PC-3 (cell line): Measurements from ENCODE around the gene TTYH2. TPM values are rescaled to one million over a fixed set of nuclear protein-coding genes. Genes with fewer than 3 reads are reported as not detected.
A peak's percentile ranks its signal among the peaks of the same experiment; 100 is the strongest.

Source experiments
- ATAC-seq: fragments of 200-7000 bp; cut with Tn5 transposase; 2 replicates; pipeline ENCODE4 v1.9.1; 2020; ENCODE audit warnings: mild to moderate bottlenecking, moderate library complexity
- BruUV-seq: library from RNA; stranded (reverse); fragments of 400-500 nt; replicated peaks from 2 replicates; lab custom pipeline; 2021; lab: Mats Ljungman, UMichigan
- CTCF ChIA-PET: fragments of 300-600 bp; sonication (Branson Sonifier 250); formaldehyde crosslinking; loops from one replicate; lab custom pipeline; 2022; ENCODE audit warnings: antibody characterized with exemption; lab: Charles Lee
- POLR2A ChIA-PET: fragments of 300-600 bp; sonication (Branson Sonifier 250); formaldehyde crosslinking; loops from one replicate; lab custom pipeline; 2022; ENCODE audit warnings: antibody characterized with exemption; ENCODE audit not compliant: unreplicated experiment; lab: Charles Lee
- DNase-seq: peaks from one replicate; pipeline ENCODE4 v3.0.0-alpha.2; 2015
- H2AFZ ChIP-seq: fragments of 300-600 bp; sonication (generic); 2 replicates; pipeline ENCODE4 v1.6.0; 2016; ENCODE audit warnings: antibody characterized with exemption, low read length
- H3F3A ChIP-seq: fragments of 300-600 bp; sonication (generic); one replicate; pipeline ENCODE4 v1.6.0; 2017; ENCODE audit warnings: antibody characterized with exemption, low read length, control low read depth, mild to moderate bottlenecking; ENCODE audit not compliant: unreplicated experiment
- H3K27ac ChIP-seq: fragments of 300-600 bp; sonication (generic); 2 replicates; pipeline ENCODE4 v1.5.1; 2016; ENCODE audit warnings: mild to moderate bottlenecking, low read length
- H3K27me3 ChIP-seq: fragments of 300-600 bp; sonication (generic); 2 replicates; pipeline ENCODE4 v1.6.1; 2016; ENCODE audit warnings: low read length, mixed read lengths
- H3K36me3 ChIP-seq: fragments of 300-600 bp; sonication (generic); 2 replicates; pipeline ENCODE4 v1.6.1; 2016; ENCODE audit warnings: low read depth, mixed run types, low read length, mixed read lengths
- H3K4me1 ChIP-seq: fragments of 300-600 bp; sonication (generic); 2 replicates; pipeline ENCODE4 v1.5.1; 2016; ENCODE audit warnings: low read length; ENCODE audit not compliant: insufficient read depth
- H3K4me2 ChIP-seq: fragments of 300-600 bp; sonication (generic); 2 replicates; pipeline ENCODE4 v1.6.0; 2016; ENCODE audit warnings: low read length
- H3K4me3 ChIP-seq: fragments of 300-600 bp; sonication (generic); 2 replicates; pipeline ENCODE4 v1.5.1; 2016; ENCODE audit warnings: mild to moderate bottlenecking, low read length, mixed read lengths
- H3K79me2 ChIP-seq: fragments of 300-600 bp; sonication (generic); 2 replicates; pipeline ENCODE4 v1.6.1; 2017; ENCODE audit warnings: low read length, mixed read lengths
- H3K9ac ChIP-seq: fragments of 300-600 bp; sonication (generic); 2 replicates; pipeline ENCODE4 v1.6.0; 2016; ENCODE audit warnings: mild to moderate bottlenecking, low read length
- H3K9me2 ChIP-seq: fragments of 300-600 bp; sonication (generic); replicated peaks from 2 replicates; pipeline ENCODE4 v1.6.1; 2016; ENCODE audit warnings: mixed run types, low read length, mixed read lengths
- H3K9me3 ChIP-seq: fragments of 300-600 bp; sonication (generic); 2 replicates; pipeline ENCODE4 v1.6.1; 2016; ENCODE audit warnings: low read length, mixed read lengths
- H4K20me1 ChIP-seq: fragments of 300-600 bp; sonication (generic); 2 replicates; pipeline ENCODE4 v1.6.1; 2016; ENCODE audit warnings: low read length, mixed read lengths
- EZH2 ChIP-seq: fragments of 300-600 bp; sonication (generic); IDR thresholded peaks from one replicate; pipeline ENCODE4 v1.6.1; 2017; ENCODE audit warnings: antibody characterized with exemption, mild to moderate bottlenecking, low read length; ENCODE audit not compliant: unreplicated experiment
- EZH2phosphoT487 ChIP-seq: fragments of 300-600 bp; sonication (generic); IDR thresholded peaks from 2 replicates; pipeline ENCODE4 v1.6.1; 2018; ENCODE audit warnings: mild to moderate bottlenecking, antibody characterized with exemption, low read length, borderline replicate concordance
- intact Hi-C: fragments of 100-400 bp; cut with micrococcal nuclease; formaldehyde crosslinking; loops from 2 replicates; pipeline ENCODE4 v1.9.0; 2023
- total RNA-seq: library from RNA; depleted of rRNA; stranded (reverse); fragments of >200 nt; gene quantifications from 2 replicates; pipeline ENCODE4 v1.2.3, GENCODE V29; 2014
- TF ChIP-seq, protein P1 (sequence below): fragments of 300-600 bp; sonication (generic); conservative IDR thresholded peaks from 2 replicates; pipeline ENCODE4 v1.5.1; 2017; ENCODE audit warnings: antibody characterized with exemption, low read depth, mild to moderate bottlenecking, low read length

Gene TTYH2
- total RNA-seq, 1 experiment from 2014 or later, result 17.6 TPM

DNA sequence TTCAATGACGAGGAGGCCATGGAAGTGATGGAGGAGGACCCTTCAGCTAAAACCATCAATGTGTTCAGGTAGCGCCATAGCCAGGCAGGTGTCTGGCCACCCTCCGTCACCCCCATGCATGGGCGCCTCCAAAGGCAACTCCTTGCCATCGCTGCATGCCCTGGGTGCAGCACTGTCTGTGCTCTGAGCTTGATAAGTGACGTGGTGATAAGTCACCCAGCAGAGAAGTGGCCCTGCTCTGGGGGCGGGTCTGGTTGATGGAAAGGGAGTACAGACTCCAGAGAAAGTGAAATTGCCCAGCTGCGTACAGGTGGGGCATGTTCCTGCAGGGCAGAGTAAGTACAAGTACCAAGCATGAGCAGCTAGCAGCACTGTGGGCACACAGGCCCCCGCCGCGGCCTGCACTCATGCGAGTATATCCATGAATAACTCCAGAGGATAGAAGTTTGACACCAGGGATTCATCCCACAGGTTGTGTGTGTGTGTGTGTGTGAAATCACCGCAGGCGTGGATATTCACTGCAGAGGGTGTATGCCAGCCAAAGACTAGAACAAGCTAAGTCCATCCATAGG, 73.7 kb downstream of the TTYH2 start:
- H3K4me3 ChIP-seq, result no peak overlapping the region
- H3K9ac ChIP-seq, result no peak overlapping the region
- H4K20me1 ChIP-seq, result no peaks in the 10 kb centered on the region
- no peaks in the 10 kb centered on the region for H3K79me2 ChIP-seq
- TF ChIP-seq EZH2phosphoT487, result no peak
- TF ChIP-seq, protein P1, sequence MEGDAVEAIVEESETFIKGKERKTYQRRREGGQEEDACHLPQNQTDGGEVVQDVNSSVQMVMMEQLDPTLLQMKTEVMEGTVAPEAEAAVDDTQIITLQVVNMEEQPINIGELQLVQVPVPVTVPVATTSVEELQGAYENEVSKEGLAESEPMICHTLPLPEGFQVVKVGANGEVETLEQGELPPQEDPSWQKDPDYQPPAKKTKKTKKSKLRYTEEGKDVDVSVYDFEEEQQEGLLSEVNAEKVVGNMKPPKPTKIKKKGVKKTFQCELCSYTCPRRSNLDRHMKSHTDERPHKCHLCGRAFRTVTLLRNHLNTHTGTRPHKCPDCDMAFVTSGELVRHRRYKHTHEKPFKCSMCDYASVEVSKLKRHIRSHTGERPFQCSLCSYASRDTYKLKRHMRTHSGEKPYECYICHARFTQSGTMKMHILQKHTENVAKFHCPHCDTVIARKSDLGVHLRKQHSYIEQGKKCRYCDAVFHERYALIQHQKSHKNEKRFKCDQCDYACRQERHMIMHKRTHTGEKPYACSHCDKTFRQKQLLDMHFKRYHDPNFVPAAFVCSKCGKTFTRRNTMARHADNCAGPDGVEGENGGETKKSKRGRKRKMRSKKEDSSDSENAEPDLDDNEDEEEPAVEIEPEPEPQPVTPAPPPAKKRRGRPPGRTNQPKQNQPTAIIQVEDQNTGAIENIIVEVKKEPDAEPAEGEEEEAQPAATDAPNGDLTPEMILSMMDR, result no peak
- TF ChIP-seq EZH2, result no peak
- H3K4me1 ChIP-seq, result peaks cover 16% of the 10 kb centered on the region
- POLR2A ChIA-PET, result no interaction called here
- H3K36me3 ChIP-seq, result no peaks in the 10 kb centered on the region
- H3F3A ChIP-seq, result no peaks in the 10 kb centered on the region
- H3K9me2 ChIP-seq, result no peaks in the 10 kb centered on the region
- no peaks in the 10 kb centered on the region for H3K27me3 ChIP-seq
- BruUV-seq, result no TSS peak
- H3K4me2 ChIP-seq, result no peak overlapping the region
- H3K9me3 ChIP-seq, result no peaks in the 10 kb centered on the region
- CTCF ChIA-PET, result no interaction called here
- no peak overlapping the region for H2AFZ ChIP-seq
- intact Hi-C loops, result no loop called here
- DNase-seq (no peak), ATAC-seq (no peak)
- H3K27ac ChIP-seq, result no peak overlapping the region

DNA sequence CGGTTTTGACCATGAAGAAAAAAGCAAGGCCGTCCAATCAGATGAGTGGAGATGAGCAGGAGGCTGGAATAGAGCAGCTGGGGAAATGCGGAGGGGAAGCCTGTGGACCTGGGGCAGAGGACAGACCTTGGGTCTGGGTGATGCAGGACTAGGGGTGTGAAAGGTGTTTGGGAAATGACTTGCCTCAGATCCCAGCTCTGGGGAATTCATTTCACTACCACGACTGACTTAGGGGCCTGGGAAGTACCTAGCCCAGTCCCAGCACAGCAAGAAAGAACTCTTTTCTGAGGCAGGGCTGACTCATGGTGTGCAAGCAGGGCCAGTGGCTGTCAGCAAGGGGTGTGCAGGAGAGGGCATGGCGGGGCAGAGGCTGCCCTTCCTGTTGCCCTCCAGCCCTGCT, 75.4 kb downstream of the TTYH2 start:
- H4K20me1 ChIP-seq, result no peaks in the 10 kb centered on the region
- no peaks in the 10 kb centered on the region for H3F3A ChIP-seq
- peak; percentile 46 for DNase-seq
- BruUV-seq, result no TSS peak
- no peaks in the 10 kb centered on the region for H3K36me3 ChIP-seq
- peak; percentile 86 for ATAC-seq
- H3K9me3 ChIP-seq, result no peaks in the 10 kb centered on the region
- ChIA-PET POLR2A (no interaction called here), CTCF (interaction anchor here (0.7 kb wide), 1 partner anchor 59 kb away, joined by 4 read pairs; no protein-coding TSS in a partner anchor)
- H3K27me3 ChIP-seq, result no peaks in the 10 kb centered on the region
- H3K4me3 ChIP-seq, result no peak overlapping the region
- no peak overlapping the region for H2AFZ ChIP-seq
- H3K27ac ChIP-seq, result no peak overlapping the region
- H3K79me2 ChIP-seq, result no peaks in the 10 kb centered on the region
- H3K9ac ChIP-seq, result no peak overlapping the region
- 0 out of 2 replicates have a peak, but pooled peaks cover 4% of the 10 kb centered on the region for H3K4me1 ChIP-seq
- H3K9me2 ChIP-seq, result no peaks in the 10 kb centered on the region
- TF ChIP-seq EZH2, result no peak
- no peak for TF ChIP-seq EZH2phosphoT487
- TF ChIP-seq, protein P1, result no peak
- no peak overlapping the region for H3K4me2 ChIP-seq
- intact Hi-C loops, result no loop called here

DNA sequence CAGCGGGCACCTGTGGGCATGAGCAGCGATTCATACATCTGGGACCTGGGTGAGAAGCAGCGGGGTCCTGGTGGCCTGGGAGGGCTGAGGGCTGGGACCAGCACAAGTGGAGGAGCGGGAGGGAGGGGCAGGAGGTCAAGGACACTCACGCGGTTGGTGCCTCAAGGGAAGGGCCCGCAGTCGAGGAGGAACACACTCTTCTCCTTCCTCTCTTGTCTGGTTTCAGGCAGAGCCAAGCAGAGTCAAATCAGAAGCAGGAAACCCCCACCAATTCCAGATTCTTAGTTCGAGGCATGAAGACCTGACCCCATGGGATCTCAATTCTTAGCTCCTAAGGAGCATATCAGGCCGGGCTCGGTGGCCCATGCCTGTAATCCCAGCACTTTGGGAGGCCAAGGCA, 76.3 kb downstream of the TTYH2 start:
- Histone ChIP-seq H3K4me2 (no peak overlapping the region), H3K79me2 (no peaks in the 10 kb centered on the region), H3K27ac (no peak overlapping the region), H4K20me1 (no peaks in the 10 kb centered on the region), H3K9me2 (no peaks in the 10 kb centered on the region), H3K4me3 (no peak overlapping the region), H3K9ac (no peak overlapping the region), H3K4me1 (0 out of 2 replicates have a peak, but pooled peaks cover 4% of the 10 kb centered on the region), H2AFZ (no peak overlapping the region), H3F3A (no peaks in the 10 kb centered on the region), H3K9me3 (no peaks in the 10 kb centered on the region), H3K36me3 (no peaks in the 10 kb centered on the region), H3K27me3 (no peaks in the 10 kb centered on the region)
- DNase-seq (no peak), ATAC-seq (no peak)
- ChIA-PET POLR2A (no interaction called here), CTCF (no interaction called here)
- TF ChIP-seq, protein P1, result no peak
- TF ChIP-seq EZH2 (no peak), EZH2phosphoT487 (no peak)
- intact Hi-C loops, result no loop called here
- no TSS peak for BruUV-seq
